Hepatocyte (in vitro differentiated cells): ENCODE results near the gene CENPC.

Source experiments
- CTCF ChIP-seq: fragments of 200-600 bp; sonication (generic); IDR thresholded peaks from 2 replicates; pipeline ENCODE4 v1.5.1; 2016; ENCODE audit warnings: antibody characterized with exemption, mild to moderate bottlenecking; ENCODE audit not compliant: poor library complexity
- EZH2 ChIP-seq: fragments of 200-600 bp; sonication (generic); IDR thresholded peaks from 2 replicates; pipeline ENCODE4 v1.6.1; 2016; ENCODE audit warnings: antibody characterized with exemption, mild to moderate bottlenecking, borderline replicate concordance
- EZH2phosphoT487 ChIP-seq: fragments of 200-600 bp; sonication (generic); IDR thresholded peaks from one replicate; pipeline ENCODE4 v1.6.1; 2018; ENCODE audit warnings: antibody characterized with exemption, mild to moderate bottlenecking, low read depth, moderate library complexity; ENCODE audit not compliant: unreplicated experiment, severe bottlenecking

DNA sequence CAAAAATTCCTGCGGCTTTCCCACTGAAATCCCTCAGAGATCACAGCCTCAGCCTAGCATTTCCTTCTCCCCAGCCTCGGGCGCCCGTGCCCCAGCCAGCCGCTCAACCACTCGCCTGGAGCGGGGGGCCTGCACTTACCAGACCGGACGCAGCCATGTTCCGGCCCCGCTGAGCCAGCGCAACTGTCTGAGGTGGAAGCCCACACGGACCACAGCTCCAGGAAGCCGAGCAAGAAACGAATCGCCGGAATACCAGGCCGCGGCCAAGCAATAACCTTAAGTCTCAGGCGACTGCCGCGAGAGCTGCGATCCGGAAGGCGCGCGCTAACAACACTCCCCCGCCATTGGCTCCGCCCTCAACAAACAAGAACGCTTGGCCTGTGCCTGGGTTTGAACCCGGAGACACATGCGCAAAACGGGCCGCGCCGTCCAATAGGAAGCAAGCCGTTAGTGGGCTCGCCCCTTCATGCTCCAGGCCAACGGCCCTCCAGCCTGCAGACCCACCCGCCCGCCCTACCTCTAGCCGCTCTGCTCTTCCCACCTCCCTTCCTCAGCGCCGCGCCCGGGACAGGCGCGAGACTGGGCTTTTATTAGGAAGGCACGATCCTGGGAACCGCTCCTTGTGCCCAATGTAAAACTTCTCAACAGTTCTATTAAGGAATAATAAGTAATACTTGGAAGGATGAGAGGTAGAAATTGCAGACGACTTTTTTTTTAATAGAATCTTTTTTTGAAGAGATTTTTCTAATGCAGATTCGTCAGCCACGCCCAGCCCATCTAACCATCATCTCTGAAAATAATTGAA, at the start of gene CENPC:
- TF ChIP-seq EZH2 (no peak), EZH2phosphoT487 (no peak), CTCF (no peak)
